HCT116 (cell line): Measurements from ENCODE around the gene LMBRD2.
"Not testable (repeated sequence)": the region's sequence is repeated elsewhere in the genome, so short reads cannot be mapped to it uniquely, and the experiment has no call there.

Experiments used
- EZH2phosphoT487 ChIP-seq: fragments of 200-600 bp; IDR thresholded peaks from 2 replicates; pipeline ENCODE4 v1.6.1; 2018; ENCODE audit warnings: antibody characterized with exemption, borderline replicate concordance
- POLR2A ChIP-seq: IDR thresholded peaks from 2 replicates; pipeline ENCODE4 v1.7.0; 2011; ENCODE audit warnings: borderline replicate concordance; ENCODE audit not compliant: insufficient read depth, insufficient read length; ENCODE audit errors: extremely low read depth
- TF ChIP-seq, protein P1 (sequence below), 3 experiments: fragments of 200-600 bp in 1 of 3; sonication (generic) in 1 of 3; IDR thresholded peaks in 2 of 3; conservative IDR thresholded peaks in 1 of 3; 2 replicates each; pipeline ENCODE4 v1.5.1; 2012 to 2017; ENCODE audit warnings: low read depth in 2 of 3, low read length in 2 of 3, antibody characterized with exemption in 1 of 3, borderline replicate concordance in 1 of 3, control low read depth in 1 of 3, mild to moderate bottlenecking in 1 of 3, mixed read lengths in 1 of 3, mixed run types in 1 of 3, moderate library complexity in 1 of 3; ENCODE audit not compliant: insufficient read depth in 1 of 3

GRCh38 chr5:36133009-36133408, 18.7 kb downstream of the LMBRD2 start:
- not testable (repeated sequence) for TF ChIP-seq POLR2A, EZH2phosphoT487
- TF ChIP-seq, protein P1, sequence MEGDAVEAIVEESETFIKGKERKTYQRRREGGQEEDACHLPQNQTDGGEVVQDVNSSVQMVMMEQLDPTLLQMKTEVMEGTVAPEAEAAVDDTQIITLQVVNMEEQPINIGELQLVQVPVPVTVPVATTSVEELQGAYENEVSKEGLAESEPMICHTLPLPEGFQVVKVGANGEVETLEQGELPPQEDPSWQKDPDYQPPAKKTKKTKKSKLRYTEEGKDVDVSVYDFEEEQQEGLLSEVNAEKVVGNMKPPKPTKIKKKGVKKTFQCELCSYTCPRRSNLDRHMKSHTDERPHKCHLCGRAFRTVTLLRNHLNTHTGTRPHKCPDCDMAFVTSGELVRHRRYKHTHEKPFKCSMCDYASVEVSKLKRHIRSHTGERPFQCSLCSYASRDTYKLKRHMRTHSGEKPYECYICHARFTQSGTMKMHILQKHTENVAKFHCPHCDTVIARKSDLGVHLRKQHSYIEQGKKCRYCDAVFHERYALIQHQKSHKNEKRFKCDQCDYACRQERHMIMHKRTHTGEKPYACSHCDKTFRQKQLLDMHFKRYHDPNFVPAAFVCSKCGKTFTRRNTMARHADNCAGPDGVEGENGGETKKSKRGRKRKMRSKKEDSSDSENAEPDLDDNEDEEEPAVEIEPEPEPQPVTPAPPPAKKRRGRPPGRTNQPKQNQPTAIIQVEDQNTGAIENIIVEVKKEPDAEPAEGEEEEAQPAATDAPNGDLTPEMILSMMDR (IDR thresholded peaks at IDR 0.05 in 2 of 3, conservative IDR thresholded peaks at IDR 0.05 in 1 of 3; ENCODE audit: borderline replicate concordance in 1 of 3, insufficient read depth in 1 of 3, low read depth in 2 of 3, low read length in 2 of 3) = not testable (repeated sequence)
